ENCODE data around the gene ZBBX.

Gene ZBBX

DNA sequence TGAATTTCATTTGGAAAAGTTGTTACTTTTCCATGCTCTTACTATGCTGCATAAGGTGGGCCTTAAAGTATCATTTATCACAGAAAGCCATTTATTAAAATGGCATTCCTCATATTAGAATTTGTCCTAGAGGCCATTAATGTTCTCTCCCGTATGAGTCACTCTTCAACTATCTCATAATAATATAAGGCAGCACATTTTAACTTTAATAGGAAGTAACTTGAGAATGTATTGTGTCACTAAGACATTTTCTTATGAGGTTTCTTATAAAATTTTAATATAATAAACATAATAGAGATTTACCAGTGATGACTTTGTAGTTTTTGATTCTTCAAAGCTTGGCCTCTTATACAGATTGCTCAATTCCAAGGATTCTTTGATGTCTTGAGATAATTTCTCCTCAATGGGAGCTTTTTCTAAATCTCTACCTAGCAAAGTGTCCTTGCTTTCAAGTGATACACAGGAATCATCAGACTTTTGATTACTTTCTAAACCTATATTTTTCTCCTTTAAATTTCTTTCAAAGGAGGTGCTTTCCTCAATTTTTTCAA, 74.7 kb downstream of the ZBBX start:
- DNase-seq (ENCODE audit: low spot score): no peak

DNA sequence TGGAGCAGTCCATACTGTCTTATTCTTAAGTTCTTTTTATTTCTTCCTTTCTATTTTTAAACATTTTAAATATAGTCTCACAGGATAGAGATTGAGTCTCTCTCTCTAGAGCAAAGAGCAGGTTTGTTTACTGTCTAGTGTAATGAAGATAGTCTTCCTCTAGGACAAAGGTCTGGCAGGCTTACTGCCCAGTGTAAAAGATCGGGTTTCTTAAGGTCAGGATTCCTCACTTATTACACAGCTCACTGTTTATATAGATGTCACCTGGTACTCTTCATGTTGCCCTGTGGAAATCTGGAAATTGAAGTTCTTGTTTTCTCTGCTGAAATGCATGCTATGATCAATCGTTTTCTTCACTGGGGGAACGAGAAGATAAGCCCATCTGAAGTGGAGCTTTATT, 76.0 kb downstream of the ZBBX start:
- no peak for DNase-seq (ENCODE audit: low spot score)

DNA sequence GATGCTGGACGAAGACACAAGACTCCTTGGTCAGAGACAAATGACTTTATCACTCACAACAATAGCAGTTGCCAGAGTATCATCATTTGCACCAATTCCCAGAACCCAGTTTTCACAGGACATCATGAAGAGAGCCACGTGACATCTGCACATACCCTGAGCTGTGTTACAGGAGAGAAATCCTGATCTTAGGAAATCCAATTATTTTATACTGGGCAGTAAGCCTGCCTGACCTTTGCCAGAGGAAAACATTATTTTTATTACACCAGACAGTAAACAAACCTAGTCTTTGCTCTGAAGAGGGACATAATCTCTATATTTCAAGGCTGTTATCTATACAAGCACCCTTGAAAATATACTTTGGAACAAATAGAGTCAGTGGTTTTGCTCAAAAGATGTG, 77.4 kb downstream of the ZBBX start:
- no peak for DNase-seq (ENCODE audit: low spot score)

DNA sequence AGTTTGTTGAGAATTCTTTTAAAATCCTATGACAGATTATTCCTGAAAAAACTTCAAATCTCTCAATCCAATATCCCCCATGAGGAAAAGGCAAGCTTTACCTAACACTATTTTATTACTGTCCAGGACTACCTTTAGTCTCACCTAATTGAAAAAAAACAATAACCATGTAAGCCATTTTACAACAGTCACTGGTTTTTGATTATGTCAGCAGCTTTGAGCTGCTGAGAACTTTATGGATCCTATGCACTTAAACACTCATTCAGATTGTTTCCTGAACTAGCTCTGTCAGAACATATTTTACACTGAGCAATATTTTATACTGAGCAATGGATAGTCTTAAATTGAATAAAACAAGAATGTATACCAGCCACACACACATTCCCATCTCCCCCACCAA, 79.9 kb downstream of the ZBBX start:
- no peak for DNase-seq (ENCODE audit: low spot score)

DNA sequence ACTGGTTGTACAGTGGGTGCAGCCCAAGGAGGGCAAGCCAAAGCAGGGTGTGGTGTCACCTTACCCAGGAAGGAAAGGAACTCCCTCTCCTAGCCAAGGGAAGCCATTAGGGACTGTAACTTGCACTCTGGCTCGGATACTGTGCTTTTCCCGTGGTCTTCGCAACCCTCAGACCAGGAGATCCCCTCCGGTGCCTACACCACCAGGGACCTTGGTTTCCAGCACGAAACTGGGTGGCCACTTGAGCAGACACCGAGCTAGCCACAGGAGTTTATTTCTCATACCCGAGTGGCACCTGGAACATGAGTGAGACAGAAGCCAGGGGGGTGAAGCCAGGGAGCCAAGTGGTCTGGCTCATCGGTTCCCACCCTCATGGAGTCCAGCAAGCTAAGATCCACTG, 90.7 kb downstream of the ZBBX start:
- no peak for DNase-seq (ENCODE audit: low spot score)

DNA sequence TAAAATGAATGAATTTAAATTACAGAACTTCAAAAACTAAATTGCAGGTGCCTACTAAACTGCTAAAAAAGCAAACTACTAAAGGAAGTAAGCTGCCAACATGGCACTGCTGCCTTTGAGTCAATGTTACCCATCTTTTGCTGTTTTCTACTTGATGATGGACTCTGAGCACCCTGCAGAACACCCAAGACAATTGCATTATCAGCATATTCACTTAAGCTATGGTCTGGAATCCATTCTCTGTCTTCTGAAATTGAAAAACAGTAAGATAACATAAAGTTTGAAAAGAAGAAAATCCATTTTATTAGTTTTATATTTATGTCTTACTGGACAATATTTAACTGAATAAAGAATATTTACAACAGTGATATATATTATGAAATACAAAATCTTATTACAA, 91.4 kb downstream of the ZBBX start:
- DNase-seq (ENCODE audit: low spot score): no peak

DNA sequence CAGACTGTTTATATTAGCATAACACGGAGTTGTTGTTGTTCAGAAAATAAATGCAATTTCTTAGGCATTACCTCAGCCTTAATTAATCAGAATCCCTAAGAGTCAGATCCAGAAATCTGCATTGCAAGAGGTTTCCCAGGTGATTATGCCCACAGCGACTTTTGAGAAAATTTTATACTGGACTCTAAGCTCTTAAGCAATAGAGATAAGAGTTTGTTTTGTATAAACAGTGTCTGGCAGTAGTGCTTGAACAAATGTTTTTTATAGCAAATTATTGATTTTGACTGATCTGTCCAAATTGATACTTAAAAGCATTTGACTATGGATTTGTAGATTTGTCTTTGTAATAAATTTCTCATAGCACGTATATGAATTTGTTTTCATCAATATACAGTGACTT, 92.8 kb downstream of the ZBBX start:
- no peak for DNase-seq (ENCODE audit: low spot score)

DNA sequence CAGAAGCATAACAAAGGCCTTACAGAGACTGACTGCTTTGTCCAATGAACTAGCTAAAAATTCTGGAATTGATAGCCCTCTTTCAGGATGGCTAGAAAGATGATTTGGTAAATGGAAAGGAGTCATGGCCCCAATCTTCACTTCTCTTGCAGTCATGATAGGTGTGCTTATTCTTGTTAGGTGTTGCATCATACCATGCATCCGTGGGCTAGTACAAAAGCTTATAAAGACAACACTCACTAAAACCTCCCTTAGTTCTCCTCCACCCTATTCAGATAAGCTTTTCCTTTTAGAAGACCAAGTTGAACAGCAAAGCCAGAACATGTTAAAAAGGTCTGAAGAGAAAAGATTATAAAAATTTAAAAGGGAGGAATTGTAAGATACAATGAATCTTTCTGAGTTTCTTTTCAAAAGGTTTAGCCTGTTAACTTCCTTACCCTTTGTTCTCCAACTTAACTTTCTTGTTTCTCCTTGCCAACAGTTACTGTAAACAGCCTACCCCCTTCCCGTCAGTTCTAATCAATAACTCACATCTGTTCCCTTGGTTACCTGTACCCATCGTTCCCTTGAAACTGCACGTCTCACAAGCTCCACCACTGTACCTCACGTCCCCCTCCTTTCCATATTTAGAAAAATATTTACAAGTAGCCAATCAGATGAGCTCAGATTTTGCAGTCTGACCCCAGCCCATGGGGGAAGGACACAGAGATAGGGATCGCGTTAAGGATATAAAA, 105.8 kb downstream of the ZBBX start:
- no peak for DNase-seq (ENCODE audit: low spot score)

DNA sequence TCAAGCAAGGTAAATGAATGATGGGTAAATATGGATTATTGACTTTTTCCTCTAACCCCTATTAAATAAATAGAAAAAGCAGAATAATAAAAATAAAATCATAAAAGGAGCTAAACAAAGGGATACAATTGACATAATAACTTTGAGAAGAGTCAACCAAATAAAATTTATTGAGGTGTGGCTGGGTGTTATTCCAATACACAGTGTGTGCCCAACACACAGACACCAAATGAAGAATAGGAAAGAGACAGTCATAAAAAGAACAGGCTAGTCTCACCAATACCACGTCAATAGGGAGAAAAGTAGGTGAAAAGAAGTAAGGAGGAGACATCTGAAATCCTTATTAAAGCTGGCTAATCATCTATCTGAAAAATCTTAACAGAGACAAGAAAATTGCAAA, 127.1 kb downstream of the ZBBX start:
- DNase-seq (ENCODE audit: low spot score): no peak

DNA sequence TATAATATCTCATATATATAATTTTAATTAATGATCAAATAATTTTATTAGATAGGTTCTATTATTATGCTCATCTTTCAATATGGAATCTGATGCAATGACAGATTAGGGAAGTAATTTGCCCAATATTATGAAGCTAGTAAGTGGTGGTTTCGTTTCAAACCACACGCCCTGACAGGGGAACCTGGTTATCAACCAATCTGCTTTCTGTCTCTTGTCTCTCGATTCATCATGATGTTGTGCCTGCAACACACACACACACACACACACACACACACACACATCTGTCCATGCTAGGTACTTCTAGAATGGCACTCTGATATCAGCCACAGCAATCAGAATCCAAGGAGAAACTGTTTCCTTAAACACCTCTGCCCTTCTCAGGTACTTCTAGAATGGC, 128.4 kb downstream of the ZBBX start:
- no peak for DNase-seq (ENCODE audit: low spot score)

DNA sequence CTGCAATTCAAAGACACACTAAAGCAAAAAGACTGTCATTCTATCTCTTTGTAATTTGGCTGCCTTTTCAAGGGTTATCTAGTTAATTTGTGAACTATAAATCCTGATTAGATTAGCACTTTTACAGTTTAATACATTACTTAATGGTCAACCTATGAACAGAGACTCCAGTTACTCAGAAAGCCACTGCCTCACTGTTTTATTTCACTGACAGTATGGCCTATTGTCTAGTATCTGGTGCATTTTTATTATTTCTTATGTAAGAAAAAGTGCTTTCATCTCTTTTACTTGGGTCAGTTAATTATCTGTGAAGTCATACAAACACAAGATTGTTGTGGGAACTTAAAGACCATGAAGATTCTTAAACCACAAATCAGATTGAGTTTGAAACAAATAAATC, 133.8 kb downstream of the ZBBX start:
- no peak for DNase-seq (ENCODE audit: low spot score)

DNA sequence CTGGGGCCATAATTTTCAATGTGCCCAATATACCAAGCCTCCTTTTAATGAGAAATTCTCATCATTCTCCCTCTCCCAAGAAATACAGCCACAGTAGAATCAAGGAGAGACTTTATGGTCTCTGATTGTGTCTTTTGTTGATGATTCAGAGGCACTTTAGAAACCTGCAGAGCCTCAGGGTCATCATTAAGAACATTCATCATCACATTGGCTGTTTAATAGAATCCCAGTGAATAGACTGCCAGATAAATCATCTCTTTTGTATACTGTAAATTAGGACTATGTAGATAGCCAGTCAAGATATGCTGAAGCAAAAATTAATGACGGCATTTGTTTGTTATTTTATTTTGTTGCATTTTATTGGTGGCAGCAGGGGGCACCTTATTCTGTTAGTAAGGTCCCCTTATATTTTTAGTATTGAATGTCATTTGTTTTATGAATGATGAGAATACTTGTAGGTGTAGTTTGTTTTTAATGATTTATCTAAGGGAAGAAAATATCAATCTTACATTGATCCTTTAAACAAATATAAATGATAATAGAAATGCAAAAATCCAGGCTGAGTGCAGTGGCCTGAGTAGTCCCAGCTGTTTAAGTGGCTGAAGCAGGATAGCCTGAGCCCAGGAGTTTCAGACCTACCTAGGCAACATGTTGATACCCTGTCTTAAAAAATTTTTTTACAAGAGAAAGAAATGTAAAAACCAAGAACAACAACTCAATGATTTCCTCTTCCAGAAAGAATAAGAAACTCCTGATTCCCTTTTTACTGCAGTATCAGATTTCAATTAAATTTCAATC, 138.8 kb downstream of the ZBBX start:
- DNase-seq (ENCODE audit: low spot score): no peak

DNA sequence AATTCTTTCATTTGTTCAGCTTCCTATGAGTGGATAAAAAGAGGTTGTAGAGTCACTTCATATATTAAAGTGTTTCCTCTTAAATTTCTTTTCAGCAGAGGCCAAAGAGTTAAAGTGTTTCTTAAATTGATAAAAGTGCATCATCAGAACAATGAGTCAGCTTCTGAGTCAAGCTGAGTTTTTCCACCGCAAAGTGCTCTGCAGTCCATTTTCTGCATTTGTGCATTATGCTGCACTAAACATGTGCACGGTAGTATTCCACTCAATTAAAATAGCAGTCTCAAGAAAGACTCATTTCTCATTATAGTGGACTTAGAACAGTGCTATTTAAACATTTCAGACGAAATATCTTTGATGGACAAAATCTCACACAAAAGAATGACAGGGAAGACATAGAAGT, 152.0 kb downstream of the ZBBX start:
- DNase-seq (ENCODE audit: low spot score): no peak

DNA sequence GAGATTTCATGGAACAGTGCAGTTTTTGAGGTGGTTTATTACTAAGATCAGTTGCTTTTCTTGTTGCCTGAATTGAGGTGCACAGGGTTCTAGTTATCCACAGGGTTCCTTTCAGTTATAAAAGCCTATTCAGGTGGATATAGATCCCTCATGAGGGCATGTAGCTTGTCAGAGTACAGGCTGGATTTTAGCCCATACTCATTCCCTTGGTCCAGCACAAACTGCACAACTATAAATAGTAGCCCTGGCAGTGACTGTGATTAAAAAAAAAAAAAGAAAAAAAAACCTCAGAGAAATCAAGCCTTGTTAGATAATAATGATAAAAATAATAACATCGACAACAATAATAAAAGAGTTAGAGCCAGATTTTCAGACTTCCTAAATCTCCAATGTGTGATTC, 154.3 kb downstream of the ZBBX start:
- DNase-seq (ENCODE audit: low spot score): no peak

DNA sequence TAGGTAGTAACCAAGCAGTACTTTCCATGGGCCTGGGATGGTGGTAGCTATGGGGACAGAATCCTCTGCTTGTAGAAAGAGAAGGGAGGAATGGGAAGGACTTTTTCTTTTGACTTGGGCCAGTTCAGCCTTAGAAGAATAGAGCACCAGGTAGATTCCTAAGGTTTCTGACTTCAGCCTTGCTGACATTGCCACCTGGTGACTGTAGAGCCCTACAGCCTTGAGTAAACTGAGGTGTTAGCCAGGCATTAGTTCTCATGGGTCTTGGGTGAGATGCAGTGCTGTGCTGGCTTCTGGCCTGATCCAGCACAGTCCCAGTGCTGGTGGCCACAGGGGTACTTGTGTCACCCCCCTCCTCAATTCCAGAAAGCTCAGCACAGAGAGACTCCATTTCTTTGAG, 171.1 kb downstream of the ZBBX start:
- DNase-seq (ENCODE audit: low spot score): no peak

DNA sequence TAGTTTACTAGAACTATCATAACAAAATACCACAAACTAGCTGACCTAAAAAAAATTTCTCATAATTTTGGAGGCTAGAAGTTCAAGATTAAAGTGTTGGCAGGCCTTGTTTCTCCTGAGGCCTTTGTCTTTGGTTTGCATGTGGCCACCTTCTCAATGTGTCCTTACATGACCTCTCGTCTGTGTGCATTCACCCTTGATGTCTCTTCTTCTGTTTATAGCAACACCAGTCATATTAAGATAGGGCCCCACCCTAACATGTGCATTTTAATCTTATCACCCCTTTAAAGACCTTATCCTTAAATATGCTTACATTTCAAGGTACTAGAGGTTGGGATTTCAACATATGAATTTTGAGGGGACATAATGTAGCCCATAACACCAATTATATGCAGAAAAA, 177.0 kb downstream of the ZBBX start:
- no peak for DNase-seq (ENCODE audit: low spot score)

DNA sequence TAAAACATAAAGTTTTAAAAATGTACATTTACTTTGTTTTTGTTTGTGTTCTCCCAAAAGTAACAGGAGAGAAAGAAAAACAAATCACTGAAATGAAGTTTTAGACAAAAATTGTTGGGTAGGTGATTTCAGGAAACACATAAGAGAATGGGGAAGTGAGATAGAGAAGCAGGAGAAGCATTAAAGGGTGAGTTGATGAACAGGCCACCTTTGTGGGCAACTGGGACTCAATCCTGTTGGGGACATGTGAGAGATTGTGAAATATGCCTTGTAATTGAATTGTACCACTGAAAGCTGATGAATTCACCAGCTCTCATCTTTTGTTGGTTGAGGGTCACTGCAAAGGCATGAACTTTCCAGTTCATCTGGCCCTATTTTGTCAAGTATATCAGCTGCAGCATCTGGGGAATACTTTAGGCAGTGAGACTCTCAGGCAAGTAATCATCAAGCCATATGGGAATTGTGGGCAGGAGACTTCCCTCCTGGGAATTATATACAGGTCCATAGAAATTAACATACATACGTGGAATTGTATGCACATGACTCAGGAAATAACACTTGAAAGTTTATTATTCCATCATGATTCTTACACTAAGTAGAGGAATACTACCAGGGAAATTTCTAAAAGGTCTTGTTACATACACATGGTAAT, 181.0 kb downstream of the ZBBX start:
- DNase-seq (ENCODE audit: low spot score): no peak
